Esophagus muscularis mucosa (tissue), 3 donors: ENCODE results near the gene ATG2B.

Experiments used
- POLR2A ChIP-seq: fragments of 450-650 bp; IDR thresholded peaks from one replicate; pipeline ENCODE4 v1.6.1; 2017; ENCODE audit warnings: antibody characterized with exemption, moderate library complexity, mild to moderate bottlenecking, low read depth
- TF ChIP-seq, protein P1 (sequence below), 3 experiments: fragments of 200-600 bp in 2 of 3; fragments of 450-650 bp in 1 of 3; sonication (generic) in 2 of 3; IDR thresholded peaks; one replicate each; pipeline ENCODE4 v1.5.1; 2017 to 2019; ENCODE audit warnings: antibody characterized with exemption in 3 of 3, mild to moderate bottlenecking in 2 of 3, moderate library complexity in 1 of 3

DNA sequence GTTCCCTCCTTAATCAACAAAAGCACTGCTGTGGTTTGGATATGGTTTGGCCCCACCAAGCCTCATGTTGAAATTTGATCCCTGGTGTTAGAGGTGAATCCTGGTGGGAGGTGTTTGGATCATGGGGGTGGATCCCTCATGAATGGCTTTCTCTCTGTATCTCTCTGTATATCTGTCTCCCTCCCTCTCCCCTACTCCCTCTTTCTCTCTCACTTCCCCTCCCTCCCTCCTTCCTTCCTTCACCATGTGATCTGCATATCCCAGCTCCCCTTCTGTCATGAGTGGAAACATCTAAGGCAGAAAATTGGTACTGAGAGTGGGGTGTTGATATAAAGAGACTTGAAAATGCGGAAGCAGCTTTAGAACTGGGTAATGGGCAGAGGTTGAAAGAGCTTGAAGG, 5.4 kb upstream of the ATG2B start:
- TF ChIP-seq, protein P1, sequence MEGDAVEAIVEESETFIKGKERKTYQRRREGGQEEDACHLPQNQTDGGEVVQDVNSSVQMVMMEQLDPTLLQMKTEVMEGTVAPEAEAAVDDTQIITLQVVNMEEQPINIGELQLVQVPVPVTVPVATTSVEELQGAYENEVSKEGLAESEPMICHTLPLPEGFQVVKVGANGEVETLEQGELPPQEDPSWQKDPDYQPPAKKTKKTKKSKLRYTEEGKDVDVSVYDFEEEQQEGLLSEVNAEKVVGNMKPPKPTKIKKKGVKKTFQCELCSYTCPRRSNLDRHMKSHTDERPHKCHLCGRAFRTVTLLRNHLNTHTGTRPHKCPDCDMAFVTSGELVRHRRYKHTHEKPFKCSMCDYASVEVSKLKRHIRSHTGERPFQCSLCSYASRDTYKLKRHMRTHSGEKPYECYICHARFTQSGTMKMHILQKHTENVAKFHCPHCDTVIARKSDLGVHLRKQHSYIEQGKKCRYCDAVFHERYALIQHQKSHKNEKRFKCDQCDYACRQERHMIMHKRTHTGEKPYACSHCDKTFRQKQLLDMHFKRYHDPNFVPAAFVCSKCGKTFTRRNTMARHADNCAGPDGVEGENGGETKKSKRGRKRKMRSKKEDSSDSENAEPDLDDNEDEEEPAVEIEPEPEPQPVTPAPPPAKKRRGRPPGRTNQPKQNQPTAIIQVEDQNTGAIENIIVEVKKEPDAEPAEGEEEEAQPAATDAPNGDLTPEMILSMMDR (IDR thresholded peaks at IDR 0.05) = no peak
- TF ChIP-seq POLR2A = no peak
